ENCODE results near the gene TNK1. TPM values are rescaled to one million over a fixed set of nuclear protein-coding genes. Genes with fewer than 3 reads are reported as not detected.

TNK1 gene
- total and polyA plus RNA-seq, 2 experiments from 2014 or later: 6.1 to 8.9 TPM

- TF ChIP-seq ZNF462 (CRISPR knock-in tag; IDR thresholded peaks at IDR 0.05) (no peak), ZNF114 (CRISPR knock-in tag; IDR thresholded peaks at IDR 0.05) (no peak), EZH2phosphoT487 (IDR thresholded peaks at IDR 0.05; ENCODE audit: unreplicated experiment) (no peak)
Observed at GRCh38 chr17:7355573-7355972, 25.3 kb upstream of the TNK1 start (continued).

DNA sequence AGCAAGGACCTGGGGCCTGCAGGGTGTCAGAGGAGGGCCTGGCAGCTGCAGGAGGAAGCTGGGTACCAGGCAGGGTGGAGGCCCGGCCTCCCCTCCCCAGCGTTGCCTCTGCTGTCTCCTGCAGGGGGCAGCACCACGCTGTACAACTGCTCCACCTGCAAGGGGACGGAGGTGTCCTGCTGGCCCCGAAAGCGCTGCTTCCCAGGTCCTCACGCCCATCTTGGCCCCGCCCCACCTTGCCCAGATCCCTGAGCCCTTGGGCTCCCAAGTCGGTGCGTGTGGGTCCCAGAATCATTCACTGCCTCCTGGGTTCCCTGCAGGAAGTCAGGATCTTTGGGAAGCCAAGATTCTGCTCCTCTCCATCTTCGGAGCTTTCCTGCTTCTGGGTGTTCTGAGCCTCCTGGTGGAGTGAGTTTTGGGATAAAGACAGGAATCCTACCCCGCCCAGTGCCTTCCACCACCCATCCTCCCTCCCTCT is 24.8 kb upstream of the TNK1 start:
- H3K4me2 ChIP-seq: peak overlapping the region; percentile 75
- H3K27me3 ChIP-seq (ENCODE audit: insufficient read depth): no peaks in the 10 kb centered on the region
- Mint-ChIP-seq H3K9me3 (no peaks in the 10 kb centered on the region), H3K27ac (no peak overlapping the region), H3K36me3 (ENCODE audit: low read depth) (peaks cover 4% of the 10 kb centered on the region; the same call in 1 of the 3 replicates), H3K27me3 (ENCODE audit: insufficient read depth, low read depth, poor library complexity) (peaks cover 26% of the 10 kb centered on the region), H3K4me3 (no peak overlapping the region; the same call in 2 of the 3 replicates), H3K4me1 (peaks cover 18% of the 10 kb centered on the region)
- H3K9me2 ChIP-seq (ENCODE audit: insufficient read depth): no peaks in the 10 kb centered on the region
- H4K20me1 ChIP-seq (replicated peaks; ENCODE audit: insufficient read depth): no peaks in the 10 kb centered on the region; the same call in 1 of the 2 replicates
- peak overlapping the region; percentile 97 for H2AFZ ChIP-seq
- peaks cover 18% of the 10 kb centered on the region for H3K4me1 ChIP-seq (ENCODE audit: insufficient read depth)
- ATAC-seq: peak; percentile 63
- H3K36me3 ChIP-seq (ENCODE audit: insufficient read depth): no peaks in the 10 kb centered on the region
- TF ChIP-seq CREB1 (CRISPR knock-in tag; IDR thresholded peaks at IDR 0.05; ENCODE audit: low read depth): no peak
- peak; percentile 28; the same call in 1 of the 2 replicates for TF ChIP-seq POLR2AphosphoS5 (IDR thresholded peaks at IDR 0.05; ENCODE audit: low read depth)
- no peak for TF ChIP-seq EZH2phosphoT487 (IDR thresholded peaks at IDR 0.05; ENCODE audit: unreplicated experiment)
- TF ChIP-seq ETS1 (IDR thresholded peaks at IDR 0.05): peak; percentile 50; the same call in 1 of the 2 replicates
- TF ChIP-seq, protein P1, sequence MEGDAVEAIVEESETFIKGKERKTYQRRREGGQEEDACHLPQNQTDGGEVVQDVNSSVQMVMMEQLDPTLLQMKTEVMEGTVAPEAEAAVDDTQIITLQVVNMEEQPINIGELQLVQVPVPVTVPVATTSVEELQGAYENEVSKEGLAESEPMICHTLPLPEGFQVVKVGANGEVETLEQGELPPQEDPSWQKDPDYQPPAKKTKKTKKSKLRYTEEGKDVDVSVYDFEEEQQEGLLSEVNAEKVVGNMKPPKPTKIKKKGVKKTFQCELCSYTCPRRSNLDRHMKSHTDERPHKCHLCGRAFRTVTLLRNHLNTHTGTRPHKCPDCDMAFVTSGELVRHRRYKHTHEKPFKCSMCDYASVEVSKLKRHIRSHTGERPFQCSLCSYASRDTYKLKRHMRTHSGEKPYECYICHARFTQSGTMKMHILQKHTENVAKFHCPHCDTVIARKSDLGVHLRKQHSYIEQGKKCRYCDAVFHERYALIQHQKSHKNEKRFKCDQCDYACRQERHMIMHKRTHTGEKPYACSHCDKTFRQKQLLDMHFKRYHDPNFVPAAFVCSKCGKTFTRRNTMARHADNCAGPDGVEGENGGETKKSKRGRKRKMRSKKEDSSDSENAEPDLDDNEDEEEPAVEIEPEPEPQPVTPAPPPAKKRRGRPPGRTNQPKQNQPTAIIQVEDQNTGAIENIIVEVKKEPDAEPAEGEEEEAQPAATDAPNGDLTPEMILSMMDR (conservative IDR thresholded peaks at IDR 0.05; ENCODE audit: low read depth in 2 of 2): peak; percentile 84 to 98
- H3K79me2 ChIP-seq (replicated peaks; ENCODE audit: insufficient read depth): no peaks in the 10 kb centered on the region
- H3F3A ChIP-seq (replicated peaks; ENCODE audit: low read depth): peaks cover 9% of the 10 kb centered on the region
- DNase-seq (ENCODE audit: low spot score): peak; percentile 97
- H3K27ac ChIP-seq (ENCODE audit: low read depth): no peak overlapping the region
- H3K4me3 ChIP-seq: peak overlapping the region; percentile 48; the same call in 1 of the 2 replicates
